SK-N-MC (cell line): ENCODE results near the gene MACF1.

Experiments
- EZH2 ChIP-seq: fragments of 200-600 bp; sonication (generic); IDR thresholded peaks from one replicate; pipeline ENCODE4 v1.6.1; 2017; ENCODE audit warnings: antibody characterized with exemption
- FOXP2 ChIP-seq: optimal IDR thresholded peaks from 2 replicates; pipeline ENCODE3; 2011; ENCODE audit warnings: mild to moderate bottlenecking, moderate library complexity; ENCODE audit not compliant: insufficient read depth; ENCODE audit errors: extremely low read length, control extremely low read depth
- POLR2AphosphoS5 ChIP-seq: IDR thresholded peaks from 2 replicates; pipeline ENCODE4 v1.6.1; 2012; ENCODE audit warnings: mild to moderate bottlenecking, low read depth, low read length, borderline replicate concordance

DNA sequence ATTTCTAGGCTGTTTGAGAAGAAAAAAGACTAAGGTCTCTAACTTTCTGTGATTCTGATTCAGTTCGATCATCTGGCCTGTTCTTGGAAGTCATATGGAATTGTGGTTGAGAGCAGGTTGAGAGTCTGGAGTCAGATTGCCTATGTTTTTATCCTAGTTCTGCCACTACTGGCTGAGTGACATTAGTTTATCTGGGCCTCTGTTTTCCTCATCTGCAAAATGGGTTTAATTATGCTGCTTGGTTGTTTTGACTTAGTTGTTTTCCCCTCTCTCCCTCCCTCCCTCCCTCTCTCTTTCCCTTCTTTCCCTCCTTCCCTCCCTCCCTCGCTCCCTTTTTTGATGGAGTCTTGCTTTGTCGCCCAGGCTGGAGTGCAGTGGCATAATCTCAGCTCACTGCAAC is 6.2 kb downstream of the MACF1 start:
- TF ChIP-seq EZH2: no peak
- TF ChIP-seq POLR2AphosphoS5: no peak
- no peak for TF ChIP-seq FOXP2
